Karpas-422 (cell line): ENCODE data around the gene RHOG. TPM values are rescaled to one million over a fixed set of nuclear protein-coding genes. Genes with fewer than 3 reads are reported as not detected.
A peak's percentile ranks its signal among the peaks of the same experiment; 100 is the strongest.
"Not testable (repeated sequence)": the region's sequence is repeated elsewhere in the genome, so short reads cannot be mapped to it uniquely, and the experiment has no call there.

ENCODE experiments used
- DNase-seq: peaks from one replicate; pipeline ENCODE4 v3.0.0-alpha.2; 2015
- H2AFZ ChIP-seq: fragments of 200-600 bp; sonication (generic); 2 replicates; pipeline ENCODE4 v1.6.1; 2014; ENCODE audit warnings: antibody characterized with exemption, low read length, mixed read lengths
- H3K27ac ChIP-seq: fragments of 200-600 bp; sonication (generic); 2 replicates; pipeline ENCODE4 v1.5.1; 2014; ENCODE audit warnings: mild to moderate bottlenecking, low read length, moderate library complexity
- H3K27me3 ChIP-seq: fragments of 200-600 bp; sonication (generic); 2 replicates; pipeline ENCODE4 v1.6.1; 2014; ENCODE audit warnings: low read length, mixed read lengths
- H3K36me3 ChIP-seq: fragments of 200-600 bp; sonication (generic); 2 replicates; pipeline ENCODE4 v1.6.1; 2014; ENCODE audit warnings: low read length, mixed read lengths; ENCODE audit not compliant: insufficient read depth
- H3K4me1 ChIP-seq: fragments of 200-600 bp; sonication (generic); 2 replicates; pipeline ENCODE4 v1.6.1; 2014; ENCODE audit warnings: mild to moderate bottlenecking, low read length, mixed read lengths
- H3K4me2 ChIP-seq: fragments of 200-600 bp; sonication (generic); 2 replicates; pipeline ENCODE4 v1.6.1; 2014; ENCODE audit warnings: low read length, low read depth, mild to moderate bottlenecking; ENCODE audit not compliant: poor library complexity, severe bottlenecking
- H3K4me3 ChIP-seq: fragments of 200-600 bp; sonication (generic); 2 replicates; pipeline ENCODE4 v1.5.1; 2014; ENCODE audit warnings: mild to moderate bottlenecking, antibody characterized with exemption, low read length, mixed read lengths
- H3K79me2 ChIP-seq: fragments of 200-600 bp; sonication (generic); 2 replicates; pipeline ENCODE4 v1.6.1; 2014; ENCODE audit warnings: mild to moderate bottlenecking, low read length, mixed read lengths
- H3K9ac ChIP-seq: fragments of 200-600 bp; sonication (generic); 2 replicates; pipeline ENCODE4 v1.6.0; 2014; ENCODE audit warnings: low read length
- H3K9me2 ChIP-seq: fragments of 200-600 bp; sonication (generic), shearing (Covaris generic); replicated peaks from 2 replicates; pipeline ENCODE4 v1.6.0; 2014; ENCODE audit warnings: mild to moderate bottlenecking, low read length, moderate library complexity; ENCODE audit not compliant: insufficient read depth
- H3K9me3 ChIP-seq: fragments of 300-700, 200-600 bp; sonication (generic); 2 replicates; pipeline ENCODE4 v1.6.1; 2014; ENCODE audit warnings: low read length, mixed read lengths
- H4K20me1 ChIP-seq: fragments of 200-600 bp; sonication (generic); 2 replicates; pipeline ENCODE4 v1.6.1; 2014; ENCODE audit warnings: mild to moderate bottlenecking, antibody characterized with exemption, low read length, low read depth; ENCODE audit not compliant: insufficient read depth
- total RNA-seq: library from RNA; depleted of rRNA; stranded (reverse); fragments of >200 nt; shearing (Covaris generic); gene quantifications from 2 replicates; pipeline ENCODE4 v1.2.3, GENCODE V29; 2014; ENCODE audit warnings: low replicate concordance

The RHOG gene
- total RNA-seq, 1 experiment from 2014 or later: 68.5 TPM

DNA sequence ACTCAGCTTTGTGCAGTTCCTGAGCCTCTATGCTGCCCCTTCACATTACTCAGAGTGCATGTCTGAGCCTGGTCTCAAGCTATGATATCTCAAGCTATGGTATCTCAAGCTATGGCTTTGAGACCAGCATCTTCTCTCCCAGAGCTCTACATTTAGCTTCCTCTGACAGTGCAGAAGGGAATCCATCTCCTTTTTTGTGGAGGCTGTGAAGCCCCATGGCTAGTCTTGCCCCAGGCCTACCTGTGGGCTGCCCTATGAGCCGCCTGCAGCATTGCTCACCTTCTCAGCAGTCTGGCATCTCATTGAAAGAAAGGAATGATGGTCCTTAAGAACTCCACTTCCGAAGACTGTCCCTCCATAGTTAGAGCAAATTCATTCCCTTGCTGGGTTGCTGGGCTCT lies 19.8 kb downstream of the RHOG start:
- H3K27ac ChIP-seq: no peak overlapping the region
- H3K9me3 ChIP-seq: no peaks in the 10 kb centered on the region
- H3K4me1 ChIP-seq: peaks cover 12% of the 10 kb centered on the region
- no peaks in the 10 kb centered on the region for H3K79me2 ChIP-seq
- H3K9me2 ChIP-seq: no peaks in the 10 kb centered on the region
- no peaks in the 10 kb centered on the region for H3K27me3 ChIP-seq
- H2AFZ ChIP-seq: no peak overlapping the region
- H3K4me2 ChIP-seq: no peak overlapping the region
- no peak overlapping the region for H3K4me3 ChIP-seq
- DNase-seq: no peak
- no peak overlapping the region for H3K9ac ChIP-seq
- H3K36me3 ChIP-seq: no peaks in the 10 kb centered on the region; the same call in 1 of the 2 replicates
- H4K20me1 ChIP-seq: no peaks in the 10 kb centered on the region

DNA sequence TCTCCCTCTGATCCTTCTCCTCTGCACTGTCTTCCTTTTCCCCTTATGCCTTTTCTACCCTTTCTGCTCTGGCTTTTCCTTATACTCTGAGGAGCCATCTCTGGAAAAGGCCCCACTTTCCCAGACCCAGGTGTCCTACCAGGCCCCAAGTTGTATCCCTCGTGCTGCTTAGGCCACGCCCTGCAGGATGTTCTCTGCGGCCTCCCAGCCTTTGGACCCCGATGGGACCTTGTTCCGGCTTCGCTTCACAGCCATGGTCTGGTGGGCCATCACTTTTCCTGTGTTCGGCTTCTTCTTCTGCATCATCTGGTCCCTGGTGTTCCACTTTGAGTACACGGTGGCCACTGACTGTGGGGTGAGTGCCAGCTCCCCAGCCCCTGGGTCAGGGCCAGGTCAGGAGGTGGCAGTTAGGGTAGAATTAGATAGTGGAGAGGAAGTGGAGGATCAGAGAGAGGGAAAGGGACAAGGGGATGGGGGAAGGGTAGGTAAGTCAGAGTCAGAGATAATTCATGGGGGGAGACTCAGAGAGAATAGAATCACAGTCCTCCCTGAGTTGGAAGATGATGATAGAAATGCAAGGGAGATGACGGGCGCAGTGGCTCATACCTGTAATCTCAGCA lies 23.5 kb downstream of the RHOG start:
- Histone ChIP-seq H3K27ac (no peak overlapping the region), H3K4me3 (no peak overlapping the region), H2AFZ (no peak overlapping the region), H3K36me3 (no peaks in the 10 kb centered on the region), H4K20me1 (no peaks in the 10 kb centered on the region), H3K9ac (no peak overlapping the region), H3K27me3 (no peaks in the 10 kb centered on the region), H3K79me2 (no peaks in the 10 kb centered on the region), H3K9me2 (no peaks in the 10 kb centered on the region), H3K4me2 (no peak overlapping the region), H3K4me1 (no peaks in the 10 kb centered on the region), H3K9me3 (no peaks in the 10 kb centered on the region)
- no peak for DNase-seq

- DNase-seq: no peak
- Histone ChIP-seq H3K4me1 (no peaks in the 10 kb centered on the region), H4K20me1 (no peaks in the 10 kb centered on the region), H2AFZ (no peak overlapping the region), H3K9ac (no peak overlapping the region), H3K27me3 (no peaks in the 10 kb centered on the region), H3K79me2 (no peaks in the 10 kb centered on the region; the same call in 1 of the 2 replicates), H3K4me2 (no peak overlapping the region), H3K9me3 (no peaks in the 10 kb centered on the region), H3K4me3 (no peak overlapping the region), H3K9me2 (no peaks in the 10 kb centered on the region), H3K36me3 (no peaks in the 10 kb centered on the region), H3K27ac (no peak overlapping the region)
These were observed 24.1 kb downstream of the RHOG start for GRCh38 chr11:3816673-3817072.

DNA sequence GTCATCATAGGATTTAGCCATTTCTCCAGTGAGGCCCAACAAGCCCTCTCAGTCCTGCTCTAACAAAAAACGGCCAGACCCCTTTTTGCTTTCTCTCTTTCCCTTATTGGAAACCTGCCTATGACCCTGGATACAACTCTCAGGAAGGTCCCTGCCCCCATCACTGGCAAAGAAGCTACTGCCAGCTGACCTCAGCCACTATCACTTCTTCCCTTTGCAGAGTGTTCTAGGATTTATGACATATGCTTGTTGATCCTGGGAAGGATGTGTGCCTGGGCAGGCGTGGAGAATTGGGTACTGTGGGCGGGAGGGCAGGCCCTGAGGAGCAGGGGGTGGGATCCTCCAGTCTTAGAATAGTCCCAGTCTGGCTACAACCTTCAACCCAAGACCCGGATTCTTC lies 24.9 kb downstream of the RHOG start:
- Histone ChIP-seq H2AFZ (no peak overlapping the region), H3K9ac (no peak overlapping the region), H4K20me1 (no peaks in the 10 kb centered on the region), H3K4me1 (no peaks in the 10 kb centered on the region), H3K9me3 (no peaks in the 10 kb centered on the region), H3K4me3 (no peak overlapping the region), H3K27ac (no peak overlapping the region), H3K4me2 (no peak overlapping the region), H3K79me2 (no peaks in the 10 kb centered on the region; the same call in 1 of the 2 replicates), H3K36me3 (no peaks in the 10 kb centered on the region), H3K9me2 (no peaks in the 10 kb centered on the region), H3K27me3 (no peaks in the 10 kb centered on the region)
- DNase-seq: no peak

- H3K9me3 ChIP-seq, H4K20me1 ChIP-seq, H3K4me1 ChIP-seq, H3K27ac ChIP-seq, H3K4me3 ChIP-seq, H3K4me2 ChIP-seq, H2AFZ ChIP-seq, DNase-seq, H3K9me2 ChIP-seq, H3K27me3 ChIP-seq, H3K9ac ChIP-seq, H3K79me2 ChIP-seq, H3K36me3 ChIP-seq: not testable (repeated sequence)
These were observed 25.9 kb downstream of the RHOG start for GRCh38 chr11:3814832-3815231.

DNA sequence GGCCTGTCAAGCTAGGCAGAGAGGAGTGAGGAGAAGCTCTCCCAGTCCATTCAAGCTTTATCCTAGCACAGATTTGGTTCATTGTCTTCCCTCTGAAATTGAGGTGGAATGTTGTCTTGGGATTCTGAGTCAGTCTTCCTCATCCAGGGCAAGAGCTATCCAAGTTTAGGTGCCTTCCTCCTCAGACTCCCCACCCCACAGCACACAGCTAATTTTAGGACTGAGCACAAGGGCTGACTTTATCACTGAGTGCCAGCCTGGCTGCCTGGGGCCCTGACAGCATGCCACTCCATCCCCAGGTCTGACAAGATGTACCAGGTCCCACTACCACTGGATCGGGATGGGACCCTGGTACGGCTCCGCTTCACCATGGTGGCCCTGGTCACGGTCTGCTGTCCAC lies 29.8 kb downstream of the RHOG start:
- Histone ChIP-seq H2AFZ (no peak overlapping the region), H3K36me3 (no peaks in the 10 kb centered on the region), H3K9ac (0 out of 2 replicates have a peak overlapping the region, but pooled peaks have one; percentile 13), H3K27ac (no peak overlapping the region), H3K9me3 (no peaks in the 10 kb centered on the region), H3K4me1 (peaks cover 20% of the 10 kb centered on the region), H3K4me2 (no peak overlapping the region), H4K20me1 (no peaks in the 10 kb centered on the region), H3K9me2 (no peaks in the 10 kb centered on the region), H3K27me3 (no peaks in the 10 kb centered on the region), H3K79me2 (peaks cover 5% of the 10 kb centered on the region), H3K4me3 (no peak overlapping the region)
- DNase-seq: no peak

DNA sequence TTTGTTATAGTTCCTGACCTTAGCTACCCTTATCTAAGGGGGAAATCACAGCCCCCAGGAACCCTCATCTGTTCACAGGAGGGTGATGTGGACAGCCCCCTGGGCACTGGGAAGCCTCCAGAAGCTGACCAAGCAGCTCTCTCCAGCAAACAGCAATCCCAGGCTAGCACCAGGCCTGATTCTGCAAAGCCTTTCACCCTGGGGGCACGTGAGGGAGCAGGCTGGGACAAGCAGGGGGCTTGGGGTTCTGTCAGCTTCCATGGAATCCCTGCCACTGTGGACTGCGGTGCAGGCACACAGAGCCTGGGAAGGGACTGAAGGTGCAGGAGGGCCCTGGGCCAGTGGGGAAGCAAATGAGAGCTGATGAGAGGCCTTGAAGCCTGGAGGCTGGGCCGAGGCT lies 30.3 kb downstream of the RHOG start:
- H3K79me2 ChIP-seq: peaks cover 5% of the 10 kb centered on the region
- H3K27me3 ChIP-seq: no peaks in the 10 kb centered on the region
- H3K27ac ChIP-seq: no peak overlapping the region
- no peak overlapping the region for H3K4me3 ChIP-seq
- no peaks in the 10 kb centered on the region for H3K9me3 ChIP-seq
- no peak overlapping the region for H3K4me2 ChIP-seq
- H3K4me1 ChIP-seq: peaks cover 20% of the 10 kb centered on the region
- H3K9me2 ChIP-seq: no peaks in the 10 kb centered on the region
- H3K9ac ChIP-seq: peak overlapping the region; percentile 13; the same call in 1 of the 2 replicates
- no peaks in the 10 kb centered on the region for H4K20me1 ChIP-seq
- H3K36me3 ChIP-seq: no peaks in the 10 kb centered on the region
- no peak overlapping the region for H2AFZ ChIP-seq
- no peak for DNase-seq

DNA sequence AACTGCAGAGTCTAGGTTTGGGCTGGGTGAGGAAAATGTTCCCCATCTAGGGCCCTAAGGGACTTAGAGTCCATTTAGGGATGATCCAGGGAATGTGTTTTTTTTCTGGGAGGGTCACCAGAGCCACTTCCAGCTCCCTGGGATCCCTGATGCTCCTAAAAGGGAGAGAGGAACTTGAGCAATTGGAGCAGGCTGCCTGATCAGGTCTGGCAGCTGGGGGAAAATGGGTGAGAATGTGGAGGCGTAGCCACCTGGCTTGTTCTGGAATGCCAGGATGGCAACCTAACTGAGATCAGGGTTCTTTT lies 31.2 kb downstream of the RHOG start:
- no peak overlapping the region for H3K27ac ChIP-seq
- peaks cover 20% of the 10 kb centered on the region for H3K4me1 ChIP-seq
- H4K20me1 ChIP-seq: no peaks in the 10 kb centered on the region
- no peaks in the 10 kb centered on the region for H3K9me3 ChIP-seq
- peak overlapping the region; percentile 72; the same call in 1 of the 2 replicates for H3K4me3 ChIP-seq
- H2AFZ ChIP-seq: no peak overlapping the region
- peak overlapping the region; percentile 84 for H3K9ac ChIP-seq
- peak overlapping the region; percentile 96 for H3K4me2 ChIP-seq
- peaks cover 5% of the 10 kb centered on the region for H3K79me2 ChIP-seq
- no peaks in the 10 kb centered on the region for H3K36me3 ChIP-seq
- H3K27me3 ChIP-seq: no peaks in the 10 kb centered on the region
- no peak for DNase-seq
- no peaks in the 10 kb centered on the region for H3K9me2 ChIP-seq
